GM23248 (cell line): ENCODE results near the gene PEAK1. TPM values are rescaled to one million over a fixed set of nuclear protein-coding genes. Genes with fewer than 3 reads are reported as not detected.

Source experiments
- DNase-seq: peaks from one replicate; pipeline ENCODE4 v3.0.0-alpha.2; 2015
- H2AFZ ChIP-seq: fragments of 200-600 bp; sonication (generic); 2 replicates; pipeline ENCODE4 v1.6.1; 2016; ENCODE audit warnings: antibody characterized with exemption
- H3F3A ChIP-seq: fragments of 200-600 bp; sonication (generic); 2 replicates; pipeline ENCODE4 v1.6.1; 2016; ENCODE audit warnings: mild to moderate bottlenecking, antibody characterized with exemption, mixed run types; ENCODE audit not compliant: insufficient read depth
- H3K27ac ChIP-seq: fragments of 200-600 bp; sonication (generic); 2 replicates; pipeline ENCODE4 v1.5.1; 2016; ENCODE audit warnings: mild to moderate bottlenecking
- H3K27me3 ChIP-seq: fragments of 200-600 bp; sonication (generic); replicated peaks from 2 replicates; pipeline ENCODE4 v1.6.1; 2016; ENCODE audit warnings: mild to moderate bottlenecking; ENCODE audit not compliant: insufficient read depth
- H3K36me3 ChIP-seq: fragments of 200-600 bp; sonication (generic); 2 replicates; pipeline ENCODE4 v1.6.1; 2016; ENCODE audit warnings: low read depth, mild to moderate bottlenecking
- H3K4me1 ChIP-seq: fragments of 200-600 bp; sonication (generic); 2 replicates; pipeline ENCODE4 v1.6.1; 2016; ENCODE audit warnings: mild to moderate bottlenecking; ENCODE audit not compliant: insufficient read depth
- H3K4me2 ChIP-seq: fragments of 200-600 bp; sonication (generic); one replicate; pipeline ENCODE4 v1.6.1; 2016; ENCODE audit warnings: mild to moderate bottlenecking; ENCODE audit not compliant: unreplicated experiment
- H3K4me3 ChIP-seq: fragments of 200-600 bp; sonication (generic); 2 replicates; pipeline ENCODE4 v1.5.1; 2016; ENCODE audit warnings: mild to moderate bottlenecking
- H3K79me2 ChIP-seq: fragments of 200-600 bp; sonication (generic); 2 replicates; pipeline ENCODE4 v1.6.1; 2016; ENCODE audit warnings: mild to moderate bottlenecking; ENCODE audit not compliant: insufficient read depth
- H3K9ac ChIP-seq: fragments of 200-600 bp; sonication (generic); 2 replicates; pipeline ENCODE4 v1.6.1; 2016; ENCODE audit warnings: mild to moderate bottlenecking
- H3K9me2 ChIP-seq: fragments of 200-600 bp; sonication (generic); 2 replicates; pipeline ENCODE4 v1.6.1; 2016; ENCODE audit warnings: mixed run types, mild to moderate bottlenecking, moderate library complexity; ENCODE audit not compliant: insufficient read depth
- H3K9me3 ChIP-seq: fragments of 200-600 bp; sonication (generic); one replicate; pipeline ENCODE4 v1.6.1; 2017; ENCODE audit warnings: low read depth
- H4K20me1 ChIP-seq: fragments of 200-600 bp; sonication (generic); 2 replicates; pipeline ENCODE4 v1.6.0; 2016; ENCODE audit not compliant: insufficient read depth
- EZH2 ChIP-seq: fragments of 200-600 bp; sonication (generic); IDR thresholded peaks from 2 replicates; pipeline ENCODE4 v1.6.1; 2018; ENCODE audit warnings: antibody characterized with exemption, mild to moderate bottlenecking; ENCODE audit not compliant: insufficient read depth, poor library complexity, severe bottlenecking
- EZH2phosphoT487 ChIP-seq: fragments of 200-600 bp; sonication (generic); IDR thresholded peaks from 2 replicates; pipeline ENCODE4 v1.6.1; 2018; ENCODE audit warnings: antibody characterized with exemption, moderate library complexity, mild to moderate bottlenecking, low read depth; ENCODE audit not compliant: insufficient read depth
- WGBS, 2 experiments: methylation state at CpG; one replicate each; pipeline ENCODE4 v1.1.6; 2015 to 2017; ENCODE audit warnings: low lambda C conversion rate in 2 of 2, low coverage in 1 of 2; ENCODE audit errors: missing lambda C conversion rate in 2 of 2; 5-methylcytosine and 5-hydroxymethylcytosine counted together
- in situ Hi-C: fragments of 300-500 bp; cut with MboI; formaldehyde crosslinking; loops from 2 replicates; pipeline ENCODE4 v1.15.0; 2020
- polyA plus RNA-seq: library from polyadenylated mRNA; unstranded; fragments of >200 nt; fragmentation: Nextera tagmentation; extraction: Ambion mirVana; gene quantifications from 2 replicates; pipeline ENCODE4 v1.2.1, GENCODE V29; 2016
- total RNA-seq: library from RNA; depleted of rRNA; stranded (reverse); fragments of >200 nt; shearing (Covaris generic); gene quantifications from 2 replicates; pipeline ENCODE4 v1.2.3, GENCODE V29; 2014

The PEAK1 gene
- total and polyA plus RNA-seq, 2 experiments from 2014 or later, result 22.4 to 74.5 TPM

GRCh38 chr15:77425104-77425503 lies 5.2 kb upstream of the PEAK1 start:
- 93 to 96% methylated on average over 3 of the region's 3 CpGs for WGBS, 2 experiments
- in situ Hi-C loops, result no loop called here

GRCh38 chr15:77421370-77421700 lies 1.4 kb upstream of the PEAK1 start:
- peak overlapping the region; percentile 87 for H3K4me2 ChIP-seq
- DNase-seq, result no peak
- in situ Hi-C loops, result no loop called here
- peaks cover 21% of the 10 kb centered on the region for H3F3A ChIP-seq
- 2% methylated on average over 3 of the region's 3 CpGs for WGBS, 2 experiments
- H3K9ac ChIP-seq, result peak overlapping the region; percentile 92
- no peak overlapping the region for H3K27ac ChIP-seq
- H3K9me3 ChIP-seq, result no peaks in the 10 kb centered on the region
- H3K4me1 ChIP-seq, result peaks cover 40% of the 10 kb centered on the region
- peaks cover 87% of the 10 kb centered on the region for H3K79me2 ChIP-seq
- no peaks in the 10 kb centered on the region for H3K27me3 ChIP-seq
- H3K4me3 ChIP-seq, result peak overlapping the region; percentile 96
- TF ChIP-seq EZH2phosphoT487, result no peak
- TF ChIP-seq EZH2, result no peak
- no peaks in the 10 kb centered on the region for H3K9me2 ChIP-seq
- peaks cover 9% of the 10 kb centered on the region; the same call in 1 of the 2 replicates for H4K20me1 ChIP-seq
- H2AFZ ChIP-seq, result peak overlapping the region; percentile 93
- H3K36me3 ChIP-seq, result no peaks in the 10 kb centered on the region

More at GRCh38 chr15:77425104-77425503, 5.2 kb upstream of the PEAK1 start:
- H3K4me1 ChIP-seq, result peaks cover 24% of the 10 kb centered on the region
- no peak for TF ChIP-seq EZH2
- no peak for TF ChIP-seq EZH2phosphoT487
- H3K27ac ChIP-seq, result no peak overlapping the region
- H3F3A ChIP-seq, result no peaks in the 10 kb centered on the region
- no peaks in the 10 kb centered on the region for H3K9me3 ChIP-seq
- no peaks in the 10 kb centered on the region for H3K36me3 ChIP-seq
- no peak overlapping the region for H2AFZ ChIP-seq
- no peak overlapping the region for H3K4me2 ChIP-seq
- H3K79me2 ChIP-seq, result peaks cover 94% of the 10 kb centered on the region
- no peak for DNase-seq
- no peaks in the 10 kb centered on the region for H3K9me2 ChIP-seq
- no peaks in the 10 kb centered on the region for H4K20me1 ChIP-seq
- no peaks in the 10 kb centered on the region for H3K27me3 ChIP-seq
- H3K9ac ChIP-seq, result no peak overlapping the region
- H3K4me3 ChIP-seq, result no peak overlapping the region

- peak within 1 kb of the TSS; percentile 93 for H2AFZ ChIP-seq
- H3K9me2 ChIP-seq, result no peaks in the 10 kb centered on the region
- in situ Hi-C loops, result no loop called here
- H3F3A ChIP-seq, result peaks cover 26% of the 10 kb centered on the region
- H3K4me2 ChIP-seq, result peak within 1 kb of the TSS; percentile 87
- TF ChIP-seq EZH2phosphoT487 (no peak), EZH2 (no peak)
- H3K79me2 ChIP-seq, result peaks cover 87% of the 10 kb centered on the region
- H3K9ac ChIP-seq, result peak within 1 kb of the TSS; percentile 92
- peaks cover 12% of the 10 kb centered on the region; the same call in 1 of the 2 replicates for H4K20me1 ChIP-seq
- peak within 1 kb of the TSS; percentile 96 for H3K4me3 ChIP-seq
- no peaks in the 10 kb centered on the region for H3K36me3 ChIP-seq
- peaks cover 46% of the 10 kb centered on the region for H3K4me1 ChIP-seq
- WGBS, 2 experiments, result 1 to 2% methylated on average over 22 to 25 of the region's 25 CpGs
- H3K27me3 ChIP-seq, result no peaks in the 10 kb centered on the region
- H3K27ac ChIP-seq, result peak within 1 kb of the TSS; percentile 87
- no peaks in the 10 kb centered on the region for H3K9me3 ChIP-seq
- DNase-seq, result peak; percentile 86
Observed at GRCh38 chr15:77420610-77421369, 886 bp upstream of the PEAK1 start, which contains the start of gene HMG20A. TSS of gene HMG20A (plus strand) at chr15:77420888. CDS start at chr15:77458408, 37,520 bp downstream.

- Histone ChIP-seq H3K27ac (peak overlapping the region; percentile 78), H3K36me3 (no peaks in the 10 kb centered on the region), H2AFZ (peak overlapping the region; percentile 53), H3K79me2 (peaks cover 87% of the 10 kb centered on the region), H3K4me2 (peak overlapping the region; percentile 96), H3K27me3 (no peaks in the 10 kb centered on the region), H3K4me1 (peaks cover 52% of the 10 kb centered on the region), H3K9me2 (no peaks in the 10 kb centered on the region), H3K4me3 (peak overlapping the region; percentile 96), H3K9me3 (no peaks in the 10 kb centered on the region), H4K20me1 (peaks cover 15% of the 10 kb centered on the region; the same call in 1 of the 2 replicates), H3K9ac (peak overlapping the region; percentile 90), H3F3A (peaks cover 33% of the 10 kb centered on the region)
- TF ChIP-seq EZH2 (no peak), EZH2phosphoT487 (no peak)
- in situ Hi-C loops, result no loop called here
- WGBS, 2 experiments, result 2% methylated on average over 36 to 44 of the region's 72 CpGs
- peak; percentile 69 for DNase-seq
Observed at GRCh38 chr15:77418966-77419835, 703 bp downstream of the PEAK1 start.
